GM12878 (cell line): ENCODE data around the gene GOPC. TPM values are rescaled to one million over a fixed set of nuclear protein-coding genes. Genes with fewer than 3 reads are reported as not detected.

Experiments
- ATAC-seq: fragments of 200-7000 bp; cut with Tn5 transposase; 3 replicates; pipeline ENCODE4 v1.9.1; 2020; ENCODE audit warnings: mild to moderate bottlenecking, moderate library complexity
- BruUV-seq: library from RNA; stranded (reverse); fragments of 400-500 nt; replicated peaks from 2 replicates; lab custom pipeline; 2021; lab: Mats Ljungman, UMichigan
- CTCF ChIA-PET: fragments of 300-600 bp; sonication (Branson Sonifier 250); formaldehyde crosslinking; extraction: SDS; loops from one replicate; lab custom pipeline; 2021; ENCODE audit warnings: inconsistent platforms; lab: Yijun Ruan, JAX
- POLR2A ChIA-PET: fragments of 350-600 bp; formaldehyde crosslinking; extraction: SDS; loops from one replicate; lab custom pipeline; 2021; ENCODE audit warnings: inconsistent platforms; lab: Charles Lee
- RAD21 ChIA-PET: fragments of 300-600 bp; sonication (Branson Sonifier 250); formaldehyde crosslinking; loops from one replicate; lab custom pipeline; 2023; ENCODE audit warnings: antibody characterized with exemption; ENCODE audit not compliant: unreplicated experiment; lab: Charles Lee
- SMC1A ChIA-PET: fragments of 300-600 bp; sonication (Branson Sonifier 250); formaldehyde crosslinking; loops from one replicate; lab custom pipeline; 2023; ENCODE audit not compliant: unreplicated experiment, uncharacterized antibody; lab: Charles Lee
- DNase-seq: peaks from one replicate; pipeline ENCODE4 v3.0.0-alpha.2; 2011; ENCODE audit warnings: low read depth, low spot score
- FAIRE-seq: peaks from 3 replicates; lab custom pipeline; 2011; peaks lifted over from hg19 to GRCh38; lab: Jason Lieb, UNC
- H2AFZ ChIP-seq: 2 replicates; pipeline ENCODE4 v1.6.0; 2011; ENCODE audit warnings: low read depth, low read length, control low read depth; ENCODE audit not compliant: control insufficient read depth
- H3K27ac ChIP-seq: 2 replicates; pipeline ENCODE4 v1.5.1; 2011; ENCODE audit warnings: control low read depth; ENCODE audit not compliant: control insufficient read depth, insufficient read depth
- H3K27me3 ChIP-seq, 2 experiments: replicated peaks in 1 of 2; 2 replicates each; pipeline versions ENCODE4 v1.6.0 to v1.6.1; 2011; ENCODE audit warnings: low read length in 1 of 2; ENCODE audit not compliant: control insufficient read depth in 2 of 2, insufficient read depth in 2 of 2
- H3K36me3 ChIP-seq, 2 experiments: 2 replicates each; pipeline ENCODE4 v1.5.1; 2011; ENCODE audit warnings: low read length in 1 of 2; ENCODE audit not compliant: control insufficient read depth in 2 of 2, insufficient read depth in 2 of 2
- H3K4me1 ChIP-seq: 2 replicates; pipeline ENCODE4 v1.6.1; 2011; ENCODE audit warnings: mild to moderate bottlenecking, low read length, moderate library complexity, mixed read lengths; ENCODE audit not compliant: control insufficient read depth, insufficient read depth
- H3K4me2 ChIP-seq: 2 replicates; pipeline ENCODE4 v1.6.0; 2011; ENCODE audit warnings: control low read depth; ENCODE audit not compliant: control insufficient read depth, insufficient read depth
- H3K4me3 ChIP-seq: fragments of 200-600 bp; sonication (generic); 2 replicates; pipeline ENCODE4 v1.5.1; 2016
- H3K79me2 ChIP-seq: 2 replicates; pipeline ENCODE4 v1.6.0; 2011; ENCODE audit warnings: low read length; ENCODE audit not compliant: control insufficient read depth, insufficient read depth
- H3K9ac ChIP-seq: 2 replicates; pipeline ENCODE4 v1.8.0; 2011; ENCODE audit warnings: low read length, control low read depth, mixed read lengths; ENCODE audit not compliant: control insufficient read depth, insufficient read depth
- H3K9me3 ChIP-seq: replicated peaks from 3 replicates; pipeline ENCODE4 v1.5.1; 2011; ENCODE audit warnings: mild to moderate bottlenecking, low read length; ENCODE audit not compliant: control insufficient read depth, insufficient read depth
- H4K20me1 ChIP-seq: 2 replicates; pipeline ENCODE4 v1.6.0; 2011; ENCODE audit not compliant: control insufficient read depth, insufficient read depth
- CBX5 ChIP-seq: sonication (generic); IDR thresholded peaks from 2 replicates; pipeline ENCODE4 v1.6.1; 2016; ENCODE audit warnings: low read depth, moderate library complexity, mild to moderate bottlenecking, inconsistent platforms
- HDAC2 ChIP-seq: fragments of 200-600 bp; sonication (generic); IDR thresholded peaks from 2 replicates; pipeline ENCODE4 v1.6.1; 2017
- JUNB ChIP-seq: IDR thresholded peaks from 2 replicates; pipeline ENCODE4 v1.6.1; 2016; ENCODE audit warnings: antibody characterized with exemption, mild to moderate bottlenecking
- NRF1 ChIP-seq: conservative IDR thresholded peaks from 2 replicates; pipeline ENCODE4 v1.6.1; 2011; ENCODE audit warnings: mild to moderate bottlenecking, low read depth, low read length, improper control_type of control experiment
- POLR2AphosphoS5 ChIP-seq: IDR thresholded peaks from 2 replicates; pipeline ENCODE4 v1.6.1; 2011; ENCODE audit warnings: mild to moderate bottlenecking, low read length, inconsistent platforms
- RFX5 ChIP-seq: IDR thresholded peaks from 2 replicates; pipeline ENCODE4 v1.6.1; 2011; ENCODE audit warnings: low read depth, low read length, improper control_type of control experiment
- TCF7 ChIP-seq: IDR thresholded peaks from 2 replicates; pipeline ENCODE4 v1.6.1; 2014; ENCODE audit warnings: antibody characterized with exemption, borderline replicate concordance
- YY1 ChIP-seq: IDR thresholded peaks from 2 replicates; pipeline ENCODE4 v1.6.1; 2011; ENCODE audit warnings: low read depth, mild to moderate bottlenecking, low read length
- WGBS: methylation state at CpG from one replicate; pipeline ENCODE4 v1.1.6; 2016; ENCODE audit warnings: low lambda C conversion rate; ENCODE audit not compliant: insufficient replicate concordance, insufficient coverage; ENCODE audit errors: missing lambda C conversion rate; 5-methylcytosine and 5-hydroxymethylcytosine counted together
- in situ Hi-C: fragments of 300-500 bp; cut with MboI; formaldehyde crosslinking; loops from 9 replicates; pipeline ENCODE4 v1.14.3; 2018; ENCODE audit warnings: mixed read lengths
- intact Hi-C: fragments of 100-400 bp; cut with micrococcal nuclease; formaldehyde crosslinking; loops from one replicate; pipeline ENCODE4 v1.14.2; 2022; ENCODE audit not compliant: unreplicated experiment
- polyA plus RNA-seq, 11 experiments: library from polyadenylated mRNA; depleted of rRNA in 4 of 11; unstranded in 6 of 11; stranded (reverse) in 5 of 11; fragments of >200 nt; fragmentation: Nextera tagmentation in 4 of 11; fragmentation: Illumina TruSeq in 1 of 11; extraction: Ambion mirVana in 4 of 11; extraction: Trizol in 1 of 11; gene quantifications; 1 replicate in 1 of 11; 2 replicates in 10 of 11; pipeline versions ENCODE4 v1.2.1 to v1.2.3, GENCODE V29; 2011 to 2016; ENCODE audit warnings: inconsistent platforms in 2 of 11, missing spikeins in 2 of 11, low read depth in 1 of 11
- total RNA-seq, 4 experiments: library from RNA; depleted of rRNA in 3 of 4; stranded (reverse); fragments of >200 nt in 3 of 4; fragmentation: Illumina TruSeq in 1 of 4; extraction: Trizol in 1 of 4; gene quantifications; 2 replicates each; pipeline versions ENCODE4 v1.2.1 to v1.2.3, GENCODE V29; 2013 to 2021
- TF ChIP-seq, protein P1 (sequence below), 3 experiments: IDR thresholded peaks in 2 of 3; conservative IDR thresholded peaks in 1 of 3; 2 replicates each; pipeline ENCODE4 v1.5.1; 2011; ENCODE audit warnings: low read depth in 3 of 3, low read length in 3 of 3, mild to moderate bottlenecking in 3 of 3, control low read depth in 2 of 3, moderate library complexity in 2 of 3, inconsistent platforms in 1 of 3, mixed read lengths in 1 of 3; ENCODE audit not compliant: control insufficient read depth in 2 of 3, insufficient read depth in 1 of 3; ENCODE audit errors: extremely low read depth in 1 of 3
- TF ChIP-seq, protein P2 (sequence below): fragments of 450-650 bp; IDR thresholded peaks from 2 replicates; pipeline ENCODE4 v1.6.1; 2017; ENCODE audit warnings: mild to moderate bottlenecking, low read depth, inconsistent platforms; ENCODE audit not compliant: poor library complexity, severe bottlenecking

The GOPC gene
- total and polyA plus RNA-seq, 10 of the 15 experiments (the other 5 are each of a cell fraction or from before 2014, with no cell fraction given), result 5.8 to 28.5 (median 18.0) TPM

DNA sequence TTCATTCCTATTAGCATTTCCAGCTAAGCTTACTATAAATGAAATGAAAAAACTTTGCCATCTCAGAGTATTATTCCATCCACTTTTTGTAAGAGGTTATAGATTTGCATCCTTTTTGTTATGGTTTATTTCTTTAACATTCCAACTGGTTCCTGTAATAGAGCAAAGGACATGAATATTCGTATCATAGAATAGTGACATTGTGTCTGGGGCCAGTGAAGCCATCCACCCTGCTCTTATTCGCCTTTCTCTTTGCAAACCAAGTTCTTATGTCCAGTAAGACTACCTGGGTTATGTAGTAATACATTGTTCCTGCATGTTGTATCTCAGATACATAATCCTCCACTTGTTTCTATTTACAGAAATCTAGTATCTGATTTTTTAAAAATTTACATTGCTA lies 76.7 kb downstream of the GOPC start:
- ATAC-seq, result no peak

More for the DNA sequence above, 76.7 kb downstream of the GOPC start:
- SMC1A ChIA-PET, result no interaction called here
- no peak overlapping the region for H3K4me3 ChIP-seq
- H2AFZ ChIP-seq, result no peak overlapping the region
- no peaks in the 10 kb centered on the region for H4K20me1 ChIP-seq
- no peaks in the 10 kb centered on the region for H3K27me3 ChIP-seq
- no peaks in the 10 kb centered on the region for H3K79me2 ChIP-seq
- H3K4me2 ChIP-seq, result no peak overlapping the region
- FAIRE-seq (no peak), DNase-seq (no peak)
- no peak overlapping the region for H3K27ac ChIP-seq
- intact Hi-C loops, result no loop called here
- in situ Hi-C loops, result no loop called here
- RAD21 ChIA-PET, result no interaction called here
- 54% methylated on average over 2 of the region's 2 CpGs for WGBS
- no peaks in the 10 kb centered on the region for H3K9me3 ChIP-seq
- H3K36me3 ChIP-seq, result no peaks in the 10 kb centered on the region
- no TSS peak for BruUV-seq
- no peak overlapping the region for H3K9ac ChIP-seq
- no peaks in the 10 kb centered on the region for H3K4me1 ChIP-seq
- POLR2A ChIA-PET, result no interaction called here
- TF ChIP-seq POLR2AphosphoS5 (no peak), JUNB (no peak), TCF7 (no peak), NRF1 (no peak), YY1 (no peak), RFX5 (no peak), HDAC2 (no peak), CBX5 (no peak)
- TF ChIP-seq, protein P1, sequence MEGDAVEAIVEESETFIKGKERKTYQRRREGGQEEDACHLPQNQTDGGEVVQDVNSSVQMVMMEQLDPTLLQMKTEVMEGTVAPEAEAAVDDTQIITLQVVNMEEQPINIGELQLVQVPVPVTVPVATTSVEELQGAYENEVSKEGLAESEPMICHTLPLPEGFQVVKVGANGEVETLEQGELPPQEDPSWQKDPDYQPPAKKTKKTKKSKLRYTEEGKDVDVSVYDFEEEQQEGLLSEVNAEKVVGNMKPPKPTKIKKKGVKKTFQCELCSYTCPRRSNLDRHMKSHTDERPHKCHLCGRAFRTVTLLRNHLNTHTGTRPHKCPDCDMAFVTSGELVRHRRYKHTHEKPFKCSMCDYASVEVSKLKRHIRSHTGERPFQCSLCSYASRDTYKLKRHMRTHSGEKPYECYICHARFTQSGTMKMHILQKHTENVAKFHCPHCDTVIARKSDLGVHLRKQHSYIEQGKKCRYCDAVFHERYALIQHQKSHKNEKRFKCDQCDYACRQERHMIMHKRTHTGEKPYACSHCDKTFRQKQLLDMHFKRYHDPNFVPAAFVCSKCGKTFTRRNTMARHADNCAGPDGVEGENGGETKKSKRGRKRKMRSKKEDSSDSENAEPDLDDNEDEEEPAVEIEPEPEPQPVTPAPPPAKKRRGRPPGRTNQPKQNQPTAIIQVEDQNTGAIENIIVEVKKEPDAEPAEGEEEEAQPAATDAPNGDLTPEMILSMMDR (IDR thresholded peaks at IDR 0.05 in 2 of 3, conservative IDR thresholded peaks at IDR 0.05 in 1 of 3; ENCODE audit: control insufficient read depth in 2 of 3, extremely low read depth in 1 of 3, insufficient read depth in 1 of 3, low read depth in 3 of 3, low read length in 3 of 3), result no peak
- TF ChIP-seq, protein P2, sequence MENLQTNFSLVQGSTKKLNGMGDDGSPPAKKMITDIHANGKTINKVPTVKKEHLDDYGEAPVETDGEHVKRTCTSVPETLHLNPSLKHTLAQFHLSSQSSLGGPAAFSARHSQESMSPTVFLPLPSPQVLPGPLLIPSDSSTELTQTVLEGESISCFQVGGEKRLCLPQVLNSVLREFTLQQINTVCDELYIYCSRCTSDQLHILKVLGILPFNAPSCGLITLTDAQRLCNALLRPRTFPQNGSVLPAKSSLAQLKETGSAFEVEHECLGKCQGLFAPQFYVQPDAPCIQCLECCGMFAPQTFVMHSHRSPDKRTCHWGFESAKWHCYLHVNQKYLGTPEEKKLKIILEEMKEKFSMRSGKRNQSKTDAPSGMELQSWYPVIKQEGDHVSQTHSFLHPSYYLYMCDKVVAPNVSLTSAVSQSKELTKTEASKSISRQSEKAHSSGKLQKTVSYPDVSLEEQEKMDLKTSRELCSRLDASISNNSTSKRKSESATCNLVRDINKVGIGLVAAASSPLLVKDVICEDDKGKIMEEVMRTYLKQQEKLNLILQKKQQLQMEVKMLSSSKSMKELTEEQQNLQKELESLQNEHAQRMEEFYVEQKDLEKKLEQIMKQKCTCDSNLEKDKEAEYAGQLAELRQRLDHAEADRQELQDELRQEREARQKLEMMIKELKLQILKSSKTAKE, result no peak
- CTCF ChIA-PET, result interaction anchor here (1.0 kb wide), 1 partner anchor 16 kb away, joined by 4 read pairs; no protein-coding TSS in a partner anchor
